Psoas muscle (tissue), 8 donors: Measurements from ENCODE around the gene SSX4B. TPM values are rescaled to one million over a fixed set of nuclear protein-coding genes. Genes with fewer than 3 reads are reported as not detected.
"Not testable (repeated sequence)": the region's sequence is repeated elsewhere in the genome, so short reads cannot be mapped to it uniquely, and the experiment has no call there.

Source experiments
- ATAC-seq, 4 donors: fragments of 200-7000 bp; cut with Tn5 transposase; one replicate each; pipeline ENCODE4 v1.9.1; 2020; ENCODE audit warnings: moderate library complexity in 3 of 4, mild to moderate bottlenecking in 2 of 4
- DNase-seq, 2 donors: peaks; one replicate each; pipeline ENCODE4 v3.0.0-alpha.2; 2020
- H3K27ac ChIP-seq: fragments of 200-600 bp; one replicate; pipeline ENCODE4 v1.8.0; 2022
- H3K27me3 ChIP-seq, 3 donors: fragments of 200-600 bp in 1 of 3; one replicate each; pipeline versions ENCODE4 v1.6.1 to v1.8.0; 2013 to 2022; ENCODE audit warnings: low read length in 2 of 3, mild to moderate bottlenecking in 2 of 3, moderate library complexity in 1 of 3; ENCODE audit not compliant: insufficient read depth in 3 of 3
- H3K36me3 ChIP-seq, 2 donors: fragments of 200-600 bp in 1 of 2; one replicate each; pipeline versions ENCODE4 v1.6.1 to v1.8.0; 2013 to 2022; ENCODE audit warnings: low read depth in 1 of 2, mild to moderate bottlenecking in 1 of 2, moderate library complexity in 1 of 2; ENCODE audit not compliant: insufficient read depth in 1 of 2
- H3K4me1 ChIP-seq: fragments of 200-600 bp; one replicate; pipeline ENCODE4 v1.8.0; 2022
- H3K4me3 ChIP-seq: fragments of 200-600 bp; one replicate; pipeline ENCODE4 v1.8.0; 2022; ENCODE audit warnings: mild to moderate bottlenecking
- H3K9me3 ChIP-seq: fragments of 200-600 bp; one replicate; pipeline ENCODE4 v1.8.0; 2022
- WGBS, 3 donors: extraction: QIAGEN DNeasy Blood & Tissue Kit; methylation state at CpG; one replicate each; pipeline versions ENCODE4 v1.1.6 to v1.1.7; 2013; 5-methylcytosine and 5-hydroxymethylcytosine counted together
- intact Hi-C, 2 donors: fragments of 100-400 bp; cut with DNase I; formaldehyde crosslinking; loops; one replicate each; pipeline versions ENCODE4 v1.11.0 to v1.14.2; 2022
- long read RNA-seq, 2 donors: library from polyadenylated mRNA; unstranded; transcript quantifications; one replicate each; pipeline ENCODE4 v2.0.0, GENCODE V29; 2021
- polyA plus RNA-seq, 3 donors: library from polyadenylated mRNA; stranded (reverse); fragments of 200-250 nt; gene quantifications; one replicate each; pipeline ENCODE4 v1.2.3, GENCODE V29; 2013
- total RNA-seq, 4 donors: library from RNA; stranded (reverse); fragmentation: NEBNext Ultra II Directional in 2 of 4; extraction: Animal tissue kit (Norgen Biotek cat#: 25700) in 2 of 4; gene quantifications; one replicate each; pipeline versions ENCODE4 v1.2.1 to v1.2.4, GENCODE V29; 2021 to 2023
- TF ChIP-seq, protein P1 (sequence below): fragments of 200-600 bp; IDR thresholded peaks from one replicate; pipeline ENCODE4 v1.8.0; 2022; ENCODE audit warnings: antibody characterized with exemption
- donor health status: healthy with polysubstance abuse.
- donor health status: DM: no; HTN: no; CAD: no; lungs with moderate emphysema.
- donor health status: Bipolar disorder and iron deficiency.
- donor health status: healthy.
- donor health status: DM: yes; HTN: yes; CAD: no.
- donor health status: DM: no; HTN: no; CAD: no.
- donor health status: DM: no; HTN: no; CAD: no.
- donor health status: DM: yes; HTN: yes; CAD: no.

Gene SSX4B, protein sequence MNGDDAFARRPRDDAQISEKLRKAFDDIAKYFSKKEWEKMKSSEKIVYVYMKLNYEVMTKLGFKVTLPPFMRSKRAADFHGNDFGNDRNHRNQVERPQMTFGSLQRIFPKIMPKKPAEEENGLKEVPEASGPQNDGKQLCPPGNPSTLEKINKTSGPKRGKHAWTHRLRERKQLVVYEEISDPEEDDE
- total RNA-seq = not detected
- polyA plus RNA-seq = not detected
- long read RNA-seq, donor 1 = 0 reads
- long read RNA-seq, donor 2 = 0 reads

DNA sequence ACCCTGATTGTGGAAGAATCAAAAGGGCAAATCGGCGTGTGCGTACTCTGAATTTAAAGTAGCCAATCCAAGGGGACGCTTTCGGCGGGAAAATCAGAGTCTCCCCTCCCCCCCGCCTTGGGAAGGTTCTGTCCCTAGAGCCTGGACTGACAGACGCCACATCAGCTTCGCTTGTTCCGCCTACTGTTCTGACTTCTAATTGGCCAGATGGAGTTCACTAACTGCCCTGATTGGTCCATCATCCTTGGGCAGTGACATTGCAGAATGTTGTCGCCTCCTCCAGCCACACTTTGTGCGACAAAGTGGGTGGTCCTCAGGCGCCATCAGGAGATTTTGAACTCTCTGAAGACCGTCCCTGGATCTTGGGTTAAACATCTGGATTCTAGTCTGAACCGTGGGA is at the start of gene SSX4B:
Gene SSX4B, minus strand, starts transcription at position 101 of the 400 bp plus-strand sequence. CDS start 588 bp downstream, outside the sequence.
- ATAC-seq, intact Hi-C loops: not testable (repeated sequence)
- WGBS, 3 donors = no CpG with 5 or more reads among the region's 15 CpGs

DNA sequence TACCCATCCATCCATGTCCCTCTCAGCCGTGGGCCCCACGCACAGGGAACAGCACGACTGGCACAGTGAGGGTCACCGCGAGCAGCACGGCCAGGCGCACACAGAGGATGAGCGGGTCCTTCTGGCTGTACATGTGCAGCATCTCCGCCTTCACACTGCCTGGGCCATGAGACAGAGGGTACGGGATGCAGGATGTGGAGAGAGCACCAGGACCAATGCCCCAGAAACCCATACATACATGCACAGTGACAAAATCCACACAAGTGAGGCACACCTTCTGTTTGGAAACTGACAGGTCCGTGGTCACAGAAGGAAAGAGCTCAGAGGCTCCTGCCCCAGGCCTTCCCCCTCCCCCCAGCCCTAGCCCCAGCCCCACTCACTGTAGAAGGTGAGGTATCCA is 48.8 kb upstream of the SSX4B start:
- DNase-seq (no peak), ATAC-seq (no peak)
- Histone ChIP-seq H3K4me3 (no peak overlapping the region), H3K36me3 (no peaks in the 10 kb centered on the region), H3K9me3 (peaks cover 3% of the 10 kb centered on the region), H3K4me1 (no peaks in the 10 kb centered on the region), H3K27me3 (peaks cover 0 to 11% (median 0%) of the 10 kb centered on the region in 3 donors), H3K27ac (no peak overlapping the region)
- 86 to 97% (median 96%) methylated on average over 10 to 11 of the region's 11 CpGs for WGBS, 3 donors
- intact Hi-C loops = no loop called here
- TF ChIP-seq, protein P1, sequence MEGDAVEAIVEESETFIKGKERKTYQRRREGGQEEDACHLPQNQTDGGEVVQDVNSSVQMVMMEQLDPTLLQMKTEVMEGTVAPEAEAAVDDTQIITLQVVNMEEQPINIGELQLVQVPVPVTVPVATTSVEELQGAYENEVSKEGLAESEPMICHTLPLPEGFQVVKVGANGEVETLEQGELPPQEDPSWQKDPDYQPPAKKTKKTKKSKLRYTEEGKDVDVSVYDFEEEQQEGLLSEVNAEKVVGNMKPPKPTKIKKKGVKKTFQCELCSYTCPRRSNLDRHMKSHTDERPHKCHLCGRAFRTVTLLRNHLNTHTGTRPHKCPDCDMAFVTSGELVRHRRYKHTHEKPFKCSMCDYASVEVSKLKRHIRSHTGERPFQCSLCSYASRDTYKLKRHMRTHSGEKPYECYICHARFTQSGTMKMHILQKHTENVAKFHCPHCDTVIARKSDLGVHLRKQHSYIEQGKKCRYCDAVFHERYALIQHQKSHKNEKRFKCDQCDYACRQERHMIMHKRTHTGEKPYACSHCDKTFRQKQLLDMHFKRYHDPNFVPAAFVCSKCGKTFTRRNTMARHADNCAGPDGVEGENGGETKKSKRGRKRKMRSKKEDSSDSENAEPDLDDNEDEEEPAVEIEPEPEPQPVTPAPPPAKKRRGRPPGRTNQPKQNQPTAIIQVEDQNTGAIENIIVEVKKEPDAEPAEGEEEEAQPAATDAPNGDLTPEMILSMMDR = no peak

More for the DNA sequence above, at the start of gene SSX4B:
- DNase-seq, H3K4me1 ChIP-seq, H3K9me3 ChIP-seq, H3K27ac ChIP-seq, H3K36me3 ChIP-seq, H3K27me3 ChIP-seq, H3K4me3 ChIP-seq: not testable (repeated sequence)

DNA sequence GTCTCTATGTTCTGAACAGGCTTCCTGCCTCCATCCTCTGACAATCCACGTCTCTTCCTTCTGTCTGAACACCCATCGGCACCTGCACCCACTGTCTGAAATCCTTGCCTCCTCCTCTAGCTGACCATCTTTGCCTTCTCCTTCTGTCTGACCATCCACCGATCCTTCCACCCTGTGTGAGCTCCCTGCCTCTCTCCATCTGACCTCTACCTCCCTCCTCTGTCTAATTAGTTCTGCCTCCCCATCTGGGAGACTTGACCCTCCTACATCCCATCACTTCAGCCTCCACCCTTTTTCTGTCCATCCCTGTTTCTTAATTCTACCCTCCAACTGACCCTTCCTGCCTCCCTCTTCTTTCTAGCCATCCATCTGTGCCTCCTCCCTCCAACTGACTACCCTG is 48.3 kb upstream of the SSX4B start:
- no peak for DNase-seq
- Histone ChIP-seq H3K27ac (no peak overlapping the region), H3K9me3 (peaks cover 3% of the 10 kb centered on the region), H3K27me3 (peaks cover 0 to 10% (median 0%) of the 10 kb centered on the region in 3 donors), H3K4me1 (no peaks in the 10 kb centered on the region), H3K36me3 (no peaks in the 10 kb centered on the region), H3K4me3 (no peak overlapping the region)
- TF ChIP-seq, protein P1 = no peak
- WGBS, 3 donors = 83 to 100% (median 88%) methylated on average over 3 of the region's 3 CpGs
- ATAC-seq = no peak
- intact Hi-C loops = no loop called here

DNA sequence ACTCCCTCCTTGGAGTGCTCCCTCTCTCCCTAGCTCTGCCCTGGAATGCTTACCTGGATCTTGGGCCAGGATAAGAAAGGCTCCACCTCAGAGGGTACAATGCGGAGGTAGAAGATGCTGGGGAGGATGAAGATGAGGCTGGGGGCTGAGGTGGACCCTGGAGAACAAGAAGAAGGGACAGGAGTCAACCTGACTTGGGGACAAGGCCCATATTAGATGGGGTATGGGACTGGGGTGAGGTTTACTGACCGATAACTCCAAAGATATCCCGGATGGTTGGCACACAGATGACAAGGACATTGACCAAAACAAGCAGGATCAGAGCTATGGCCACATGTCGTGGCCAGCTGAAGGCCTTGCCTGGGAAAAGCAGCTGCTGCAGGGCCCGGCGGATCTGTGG is 47.7 kb upstream of the SSX4B start:
- TF ChIP-seq, protein P1 = no peak
- peaks cover 0 to 6% (median 0%) of the 10 kb centered on the region in 3 donors for H3K27me3 ChIP-seq
- no peak for DNase-seq
- H3K4me1 ChIP-seq = no peaks in the 10 kb centered on the region
- no peak overlapping the region for H3K4me3 ChIP-seq
- H3K9me3 ChIP-seq = peaks cover 3% of the 10 kb centered on the region
- ATAC-seq = no peak
- H3K27ac ChIP-seq = no peak overlapping the region
- no peaks in the 10 kb centered on the region for H3K36me3 ChIP-seq
- 63 to 88% (median 80%) methylated on average over 6 of the region's 6 CpGs for WGBS, 3 donors
- intact Hi-C loops = no loop called here

DNA sequence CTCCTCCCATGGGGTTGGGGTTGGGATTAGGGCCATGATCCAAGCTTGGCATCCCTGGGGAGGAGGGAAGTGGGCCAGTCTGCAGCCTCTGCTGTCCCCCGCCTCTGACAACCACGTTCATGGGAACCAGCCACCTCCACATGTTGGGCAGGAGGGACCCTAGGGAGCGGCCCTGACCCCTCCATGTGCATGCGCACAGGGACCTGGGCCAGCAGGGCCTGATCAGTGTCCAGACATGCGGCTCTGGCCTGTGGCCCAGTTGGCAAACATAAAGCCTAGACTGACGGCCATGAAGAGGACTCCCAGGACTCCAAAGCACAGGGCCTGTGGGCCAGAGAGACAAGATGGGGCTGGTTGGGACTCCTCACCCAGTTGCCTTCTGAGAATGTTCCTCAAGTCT is 47.0 kb upstream of the SSX4B start:
- TF ChIP-seq, protein P1 = no peak
- H3K4me3 ChIP-seq = no peak overlapping the region
- ATAC-seq = no peak
- H3K27me3 ChIP-seq = peaks cover 0 to 6% (median 0%) of the 10 kb centered on the region in 3 donors
- no peak overlapping the region for H3K27ac ChIP-seq
- intact Hi-C loops = no loop called here
- WGBS, 3 donors = 38 to 48% (median 39%) methylated on average over 2 to 6 of the region's 6 CpGs
- no peaks in the 10 kb centered on the region for H3K4me1 ChIP-seq
- H3K9me3 ChIP-seq = peaks cover 3% of the 10 kb centered on the region
- DNase-seq = no peak
- no peaks in the 10 kb centered on the region for H3K36me3 ChIP-seq
